SU-DHL-6 (cell line): ENCODE results near the gene APBB2.

ENCODE experiments used
- H2AFZ ChIP-seq: fragments of 200-600 bp; sonication (generic); 2 replicates; pipeline ENCODE4 v1.6.1; 2014; ENCODE audit warnings: low read depth, mild to moderate bottlenecking, moderate library complexity, mixed read lengths, antibody characterized with exemption, low read length; ENCODE audit not compliant: severe bottlenecking
- H3F3A ChIP-seq: fragments of 200-600 bp; shearing (Covaris generic); 2 replicates; pipeline ENCODE4 v1.6.0; 2016; ENCODE audit warnings: antibody characterized with exemption, mild to moderate bottlenecking; ENCODE audit not compliant: insufficient read depth
- H3K27ac ChIP-seq: fragments of 200-600 bp; sonication (generic); 2 replicates; pipeline ENCODE4 v1.5.1; 2016; ENCODE audit warnings: low read depth, mild to moderate bottlenecking, low read length, moderate library complexity, mixed read lengths
- H3K27me3 ChIP-seq: fragments of 200-600 bp; sonication (generic), shearing (Covaris generic); 2 replicates; pipeline ENCODE4 v1.6.0; 2014; ENCODE audit warnings: mild to moderate bottlenecking, low read length
- H3K36me3 ChIP-seq: fragments of 200-600 bp; sonication (generic); 2 replicates; pipeline ENCODE4 v1.6.1; 2014; ENCODE audit warnings: mild to moderate bottlenecking, low read length, mixed read lengths
- H3K4me2 ChIP-seq: fragments of 300-600, 200-600 bp; shearing (Covaris generic), sonication (generic); 2 replicates; pipeline ENCODE4 v1.6.0; 2014; ENCODE audit warnings: low read length, low read depth, mild to moderate bottlenecking; ENCODE audit not compliant: poor library complexity, severe bottlenecking
- H3K4me3 ChIP-seq: fragments of 200-600 bp; sonication (generic); 2 replicates; pipeline ENCODE4 v1.5.1; 2014; ENCODE audit warnings: antibody characterized with exemption, low read length, mild to moderate bottlenecking, mixed read lengths; ENCODE audit not compliant: insufficient read depth, poor library complexity, severe bottlenecking
- H3K79me2 ChIP-seq: fragments of 200-600 bp; sonication (generic); 2 replicates; pipeline ENCODE4 v1.6.1; 2014; ENCODE audit warnings: mild to moderate bottlenecking, low read length, moderate library complexity; ENCODE audit not compliant: insufficient read depth
- H3K9ac ChIP-seq: fragments of 200-600 bp; sonication (generic); 2 replicates; pipeline ENCODE4 v1.7.0; 2014; ENCODE audit warnings: mild to moderate bottlenecking, low read length
- H3K9me2 ChIP-seq: fragments of 200-600 bp; sonication (generic); replicated peaks from 2 replicates; pipeline ENCODE4 v1.6.1; 2014; ENCODE audit warnings: low read length; ENCODE audit not compliant: insufficient read depth
- H3K9me3 ChIP-seq: fragments of 200-600 bp; sonication (generic); 2 replicates; pipeline ENCODE4 v1.6.1; 2014; ENCODE audit warnings: low read length, mixed read lengths; ENCODE audit not compliant: insufficient read depth
- H4K20me1 ChIP-seq: fragments of 200-600 bp; sonication (generic); 2 replicates; pipeline ENCODE4 v1.6.1; 2014; ENCODE audit warnings: low read depth, mild to moderate bottlenecking, antibody characterized with exemption, low read length, moderate library complexity, mixed read lengths
- CTCF ChIP-seq: fragments of 200-600 bp; sonication (generic); IDR thresholded peaks from one replicate; pipeline ENCODE4 v1.5.1; 2017; ENCODE audit warnings: antibody characterized with exemption, mild to moderate bottlenecking, low read length, moderate library complexity; ENCODE audit not compliant: insufficient read depth, poor library complexity, severe bottlenecking
- EZH2phosphoT487 ChIP-seq: fragments of 200-600 bp; sonication (generic), shearing (Covaris generic); conservative IDR thresholded peaks from 2 replicates; pipeline ENCODE4 v1.6.1; 2018; ENCODE audit warnings: mild to moderate bottlenecking, antibody characterized with exemption, low read length, moderate library complexity, mixed read lengths

APBB2 gene

GRCh38 chr4:41135801-41136200 is 78.5 kb downstream of the APBB2 start:
- Histone ChIP-seq H3K4me3 (no peak overlapping the region), H3K9me3 (no peaks in the 10 kb centered on the region), H4K20me1 (no peaks in the 10 kb centered on the region; the same call in 1 of the 2 replicates), H3K36me3 (0 out of 2 replicates have a peak, but pooled peaks cover 9% of the 10 kb centered on the region), H2AFZ (no peak overlapping the region), H3K27ac (no peak overlapping the region), H3K79me2 (peaks cover 14% of the 10 kb centered on the region), H3F3A (no peaks in the 10 kb centered on the region), H3K4me2 (no peak overlapping the region), H3K9ac (no peak overlapping the region), H3K27me3 (no peaks in the 10 kb centered on the region), H3K9me2 (no peaks in the 10 kb centered on the region)
- TF ChIP-seq CTCF, result no peak

- H3K79me2 ChIP-seq, result peaks cover 21% of the 10 kb centered on the region
- TF ChIP-seq EZH2phosphoT487 (no peak), CTCF (no peak)
- no peaks in the 10 kb centered on the region for H3K9me3 ChIP-seq
- no peaks in the 10 kb centered on the region for H3K27me3 ChIP-seq
- H4K20me1 ChIP-seq, result no peaks in the 10 kb centered on the region; the same call in 1 of the 2 replicates
- no peak overlapping the region for H3K27ac ChIP-seq
- H3K9me2 ChIP-seq, result no peaks in the 10 kb centered on the region
- H3K4me3 ChIP-seq, result no peak overlapping the region
- no peak overlapping the region for H3K4me2 ChIP-seq
- 0 out of 2 replicates have a peak, but pooled peaks cover 9% of the 10 kb centered on the region for H3K36me3 ChIP-seq
- no peak overlapping the region for H3K9ac ChIP-seq
- H2AFZ ChIP-seq, result no peak overlapping the region
- no peaks in the 10 kb centered on the region for H3F3A ChIP-seq
These were observed 79.8 kb downstream of the APBB2 start for GRCh38 chr4:41134581-41134980.

GRCh38 chr4:41133454-41134018 is 80.8 kb downstream of the APBB2 start:
- H3K4me3 ChIP-seq, result no peak overlapping the region
- H4K20me1 ChIP-seq, result no peaks in the 10 kb centered on the region; the same call in 1 of the 2 replicates
- H2AFZ ChIP-seq, result no peak overlapping the region

More at GRCh38 chr4:41133454-41134018, 80.8 kb downstream of the APBB2 start:
- Histone ChIP-seq H3K9ac (no peak overlapping the region), H3F3A (no peaks in the 10 kb centered on the region), H3K27me3 (no peaks in the 10 kb centered on the region), H3K79me2 (peaks cover 21% of the 10 kb centered on the region), H3K4me2 (no peak overlapping the region), H3K27ac (no peak overlapping the region), H3K9me3 (no peaks in the 10 kb centered on the region), H3K9me2 (no peaks in the 10 kb centered on the region), H3K36me3 (0 out of 2 replicates have a peak, but pooled peaks cover under 1% of the 10 kb centered on the region)
- TF ChIP-seq CTCF (no peak), EZH2phosphoT487 (no peak)
